Myocyte (in vitro differentiated cells): ENCODE results near the gene RAB17. TPM values are rescaled to one million over a fixed set of nuclear protein-coding genes. Genes with fewer than 3 reads are reported as not detected.

Experiments
- DNase-seq: peaks from one replicate; pipeline ENCODE4 v3.0.0-alpha.2; 2012; ENCODE audit warnings: low read depth
- total RNA-seq: library from RNA; depleted of rRNA; stranded (reverse); fragments of >200 nt; gene quantifications from 2 replicates; pipeline ENCODE4 v1.2.3, GENCODE V29; 2014

The RAB17 gene
- total RNA-seq, 1 donor from 2014 or later, result 5.3 TPM

- DNase-seq, result no peak
Observed at GRCh38 chr2:237581326-237581725, 9.2 kb downstream of the RAB17 start.

DNA sequence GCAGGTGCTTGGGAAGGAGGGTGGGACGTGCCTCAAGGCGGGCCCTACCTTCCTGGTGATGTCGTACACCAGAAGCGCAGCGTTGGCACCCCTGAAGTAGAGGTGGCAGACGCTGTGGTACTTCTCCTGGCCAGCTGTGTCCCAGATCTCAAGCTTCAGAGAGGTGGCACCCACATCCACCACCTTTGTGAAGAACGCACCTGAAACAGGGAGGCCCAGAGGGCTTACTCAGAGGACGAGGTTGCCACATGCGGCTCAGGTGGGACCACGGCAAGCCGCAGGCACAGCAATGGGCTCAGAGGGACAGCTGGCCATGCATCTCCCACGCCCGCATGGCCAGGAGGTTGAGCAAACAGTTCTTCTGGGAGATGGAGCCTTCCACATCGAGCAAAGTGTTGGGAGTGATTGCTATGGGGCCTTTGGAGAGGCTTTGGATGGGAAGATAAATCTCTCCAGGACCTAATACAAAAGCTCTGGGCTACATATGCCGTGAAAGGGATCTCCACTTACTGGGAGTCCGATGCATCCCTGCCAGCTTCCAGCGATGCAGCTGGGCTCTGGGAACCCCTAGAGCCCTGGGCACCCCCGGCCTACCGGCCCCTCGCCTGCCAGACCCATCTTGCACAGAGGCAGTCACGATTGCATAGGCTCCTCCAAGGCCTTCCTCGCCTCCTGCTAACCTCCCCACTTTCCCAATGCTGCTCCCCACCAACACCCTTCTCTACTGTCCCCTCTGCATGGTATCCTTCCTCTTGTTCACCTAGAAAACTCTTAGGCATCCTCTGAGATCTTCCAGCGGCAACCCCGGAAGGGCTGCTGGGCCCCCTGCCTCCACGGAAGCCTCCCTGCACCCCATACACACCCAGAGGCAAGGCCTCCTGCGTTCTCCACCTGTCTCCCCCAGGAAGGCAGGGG, 12.3 kb downstream of the RAB17 start:
- no peak for DNase-seq

DNA sequence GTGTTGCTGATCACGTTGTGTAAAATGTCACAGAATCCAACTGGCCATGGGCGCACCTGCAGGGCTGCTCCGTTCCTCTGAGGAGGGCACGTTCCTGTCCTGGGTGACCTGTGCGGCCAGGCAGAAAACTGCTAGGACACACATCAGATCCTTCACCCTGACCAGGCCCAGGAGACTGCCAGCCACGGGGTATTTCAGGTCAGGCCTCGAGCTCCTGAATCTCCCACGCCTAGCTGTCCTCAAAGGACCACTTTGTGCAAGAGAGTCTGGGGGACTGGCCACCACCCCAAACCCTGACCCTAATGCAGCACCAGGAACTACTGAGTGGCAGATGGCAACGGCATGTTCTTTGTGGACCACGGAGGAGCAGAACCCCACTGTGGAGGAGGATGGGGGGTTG, 13.1 kb downstream of the RAB17 start:
- DNase-seq, result no peak

- no peak for DNase-seq
Observed at GRCh38 chr2:237576974-237577373, 13.6 kb downstream of the RAB17 start.

DNA sequence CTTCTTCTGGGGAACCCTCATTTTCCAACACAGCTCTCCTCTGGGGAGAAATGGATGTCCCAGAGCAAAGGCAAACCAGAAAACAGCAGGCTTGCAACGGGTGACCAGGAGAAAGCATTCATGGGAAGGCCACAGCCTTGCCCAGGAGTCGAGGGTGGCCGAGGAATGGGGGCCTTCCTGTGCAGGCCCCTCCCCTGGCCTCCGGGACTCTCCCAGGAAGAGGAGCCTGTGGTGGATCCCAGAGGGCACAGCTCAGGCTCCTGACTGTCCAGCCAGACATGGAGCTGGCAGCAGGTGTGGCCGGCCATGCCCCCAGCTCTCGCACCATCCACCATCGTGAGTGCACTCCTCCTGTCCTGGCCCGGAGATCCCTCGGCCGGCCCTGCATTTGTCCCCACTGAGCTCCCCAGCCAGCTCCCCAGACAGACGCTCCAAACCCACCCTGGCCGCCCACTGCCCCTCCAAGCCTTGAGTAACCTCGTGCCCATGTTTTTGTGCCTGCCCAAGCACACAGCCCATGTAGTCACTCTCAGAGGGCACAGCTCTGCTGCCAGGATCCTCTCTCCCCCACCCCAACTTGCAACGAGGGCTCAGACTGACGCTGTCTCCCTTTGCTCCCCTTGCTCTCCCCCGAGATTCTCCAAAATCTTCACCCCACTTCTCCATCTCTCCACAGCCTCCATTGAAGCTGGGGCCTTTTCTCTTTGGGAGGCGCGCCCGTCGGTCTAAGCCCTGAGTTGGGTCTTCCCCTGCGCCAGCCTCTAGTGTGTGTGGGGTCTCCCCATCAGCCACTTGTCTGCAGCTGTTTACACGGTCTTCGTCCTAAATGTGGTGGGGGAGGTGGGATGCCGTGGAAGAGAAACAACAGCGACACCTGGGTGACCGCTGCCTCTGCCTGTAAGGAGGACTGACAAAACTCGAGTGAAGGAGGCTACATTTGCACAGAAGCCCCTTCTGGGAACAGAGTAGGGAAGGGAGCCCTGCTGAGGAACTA, 14.4 kb downstream of the RAB17 start:
- no peak for DNase-seq

DNA sequence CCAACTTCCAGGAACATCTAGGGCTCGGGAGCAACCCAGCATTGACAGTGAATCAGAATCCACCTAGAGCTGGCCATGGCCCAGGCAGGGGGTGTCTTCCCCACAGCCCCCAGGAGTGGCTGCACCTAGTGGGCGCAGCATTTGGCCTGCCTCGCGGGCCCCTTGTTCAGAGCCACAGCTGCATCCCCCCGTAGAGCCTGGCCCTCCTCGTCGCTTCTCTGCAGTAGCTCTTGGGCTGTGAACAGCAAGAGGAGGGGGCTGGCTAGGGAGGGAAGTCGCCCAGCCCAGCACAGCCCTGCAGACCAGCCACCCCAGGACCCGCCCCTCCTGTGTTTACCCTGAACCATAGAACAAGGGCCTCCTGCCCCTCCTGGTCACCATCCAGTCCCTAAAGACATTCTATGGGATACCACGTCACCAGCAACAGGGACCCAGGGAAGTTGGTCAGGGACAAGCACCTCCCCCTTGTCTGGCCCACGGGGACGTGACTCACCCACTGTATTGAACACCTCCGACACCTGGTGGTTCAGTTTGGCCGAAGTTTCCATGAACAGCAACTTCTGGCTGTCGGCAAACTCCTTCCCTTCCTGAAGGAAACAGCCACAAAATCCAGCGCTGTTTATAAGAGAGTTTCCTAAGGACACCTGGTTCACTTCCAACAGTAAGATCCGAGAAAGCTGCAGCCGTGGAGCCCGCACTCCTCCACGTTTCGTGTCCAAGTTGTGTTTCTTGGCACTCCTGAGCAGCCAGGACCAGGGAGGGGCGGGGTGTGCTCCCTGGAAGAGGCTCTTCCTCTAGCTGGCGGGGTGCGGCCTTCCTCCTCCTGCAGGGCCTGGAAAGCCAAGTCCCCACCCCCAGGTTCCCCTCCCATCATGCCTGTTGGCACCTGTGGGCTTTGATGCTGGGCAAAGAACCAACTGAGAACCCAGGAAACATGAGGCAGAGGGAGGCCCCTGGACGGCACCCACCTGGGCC, 15.4 kb downstream of the RAB17 start:
- DNase-seq, result no peak

DNA sequence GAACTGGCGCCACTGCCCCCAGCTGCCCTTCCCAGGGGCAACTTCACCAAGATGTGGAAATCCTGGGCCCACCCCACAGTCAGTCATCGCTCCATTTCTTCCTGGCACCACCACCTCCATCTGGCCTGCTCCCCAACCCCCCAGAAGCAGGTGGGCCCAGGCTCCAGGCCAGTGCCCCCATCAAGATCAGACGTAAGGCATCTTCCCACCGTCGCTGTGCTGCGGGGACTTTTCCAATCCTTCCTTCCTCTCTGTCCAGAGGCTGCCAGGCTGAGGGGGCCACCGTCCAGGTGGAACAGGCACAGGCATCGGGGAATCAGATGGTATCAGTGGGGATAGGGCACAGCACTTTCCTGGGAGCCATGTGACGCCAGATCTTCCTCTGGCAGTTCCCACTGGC, 16.1 kb downstream of the RAB17 start:
- DNase-seq, result no peak

GRCh38 chr2:237573721-237574415, 16.7 kb downstream of the RAB17 start:
- DNase-seq, result no peak

DNA sequence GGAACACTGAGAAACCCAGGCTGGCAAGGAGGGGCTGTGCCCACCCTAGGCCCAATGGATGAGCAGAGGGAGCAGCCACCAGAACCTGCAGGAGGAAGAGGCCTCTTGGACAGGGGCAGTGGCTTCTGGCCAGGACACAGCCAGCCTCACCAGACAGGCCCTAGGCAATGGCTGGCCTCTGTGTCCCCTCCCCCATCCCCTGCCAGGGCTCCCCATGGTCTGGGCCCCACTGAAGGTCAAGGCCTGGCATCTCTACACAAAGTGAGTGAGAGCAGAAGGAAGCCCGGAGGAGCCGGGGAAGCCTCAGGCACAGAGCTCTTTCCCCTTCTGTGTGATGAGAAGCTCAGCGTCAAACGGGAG, 17.8 kb downstream of the RAB17 start:
- no peak for DNase-seq

DNA sequence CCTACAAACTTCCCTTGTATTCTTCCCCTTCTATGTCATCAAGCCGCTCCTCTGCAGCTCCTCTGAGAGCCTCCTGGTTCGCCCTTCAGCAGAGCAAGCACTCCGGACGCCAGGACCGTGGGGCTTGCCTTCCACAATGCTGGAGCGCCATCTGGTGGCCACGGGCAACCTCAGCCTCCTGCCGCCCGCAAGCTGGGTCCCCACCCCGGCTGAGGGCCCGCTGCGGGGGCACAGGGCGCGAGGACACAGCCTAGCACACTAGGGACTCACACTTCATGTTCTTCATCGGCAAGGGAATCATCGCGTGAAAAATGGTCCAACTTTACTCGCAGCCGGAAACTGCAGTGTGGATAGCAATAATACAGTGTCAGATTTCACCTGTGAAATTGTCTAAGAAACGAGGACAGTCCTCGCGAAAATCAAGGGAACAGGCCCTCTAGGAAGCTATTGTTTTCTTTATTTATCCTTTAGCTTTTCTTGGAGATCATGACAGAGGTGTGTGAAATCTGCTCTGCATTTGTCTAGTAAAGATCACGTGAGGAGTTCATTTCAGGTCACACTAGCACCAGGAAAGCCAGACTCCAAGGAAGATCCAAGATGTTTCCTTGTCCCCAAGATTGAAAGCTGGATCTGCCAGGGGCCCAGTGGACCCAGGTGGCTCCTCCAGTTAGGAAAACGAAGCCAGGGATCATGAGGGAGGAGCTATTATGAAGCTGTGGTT, 18.4 kb downstream of the RAB17 start:
- DNase-seq, result peak; percentile 88

DNA sequence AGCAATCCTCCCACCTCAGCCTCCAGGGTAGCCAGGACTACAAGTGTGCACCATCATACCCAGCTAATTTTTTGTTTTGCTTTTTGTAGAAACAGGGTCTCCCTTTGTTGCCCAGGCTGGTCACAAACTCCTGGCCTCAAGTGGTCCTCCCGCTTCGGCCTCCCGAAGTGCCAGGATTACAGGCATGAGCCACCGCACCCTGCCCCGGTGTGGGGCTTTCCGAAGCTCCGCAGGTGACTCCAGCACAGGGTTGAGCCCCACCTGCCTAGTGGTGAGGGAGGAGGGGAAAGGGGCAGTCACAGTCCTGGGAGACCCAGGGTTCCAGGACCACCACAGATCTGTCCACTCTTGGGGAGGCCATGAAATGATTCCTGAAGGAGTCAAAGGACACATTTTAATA, 19.0 kb downstream of the RAB17 start:
- DNase-seq, result no peak

DNA sequence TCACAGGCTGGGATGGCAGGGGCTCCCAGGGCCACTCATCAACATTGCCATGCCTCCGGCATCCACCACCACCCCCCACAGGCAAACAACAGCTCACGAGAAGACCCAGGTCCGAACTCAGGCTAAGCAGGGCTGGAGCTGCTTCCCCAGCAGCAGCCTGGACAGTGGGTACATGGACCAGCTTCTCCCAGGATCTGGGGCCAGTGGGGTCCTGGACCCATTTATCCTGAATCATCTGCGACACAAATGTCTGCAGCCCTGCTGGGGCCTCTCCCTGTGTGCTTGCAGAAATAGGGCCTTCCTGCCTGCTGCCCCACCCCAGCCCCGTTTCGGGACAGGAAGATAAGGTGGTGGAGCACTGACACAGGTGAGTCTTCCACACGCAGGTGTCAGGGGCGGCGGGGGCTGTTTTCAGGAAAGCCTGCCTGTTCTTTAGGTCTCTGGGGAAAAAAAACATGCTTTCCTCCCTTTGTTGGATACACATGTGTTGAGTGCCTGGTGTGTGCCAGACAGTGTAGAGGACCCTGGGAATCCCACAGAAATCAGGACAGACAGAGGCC, 19.7 kb downstream of the RAB17 start:
- no peak for DNase-seq

DNA sequence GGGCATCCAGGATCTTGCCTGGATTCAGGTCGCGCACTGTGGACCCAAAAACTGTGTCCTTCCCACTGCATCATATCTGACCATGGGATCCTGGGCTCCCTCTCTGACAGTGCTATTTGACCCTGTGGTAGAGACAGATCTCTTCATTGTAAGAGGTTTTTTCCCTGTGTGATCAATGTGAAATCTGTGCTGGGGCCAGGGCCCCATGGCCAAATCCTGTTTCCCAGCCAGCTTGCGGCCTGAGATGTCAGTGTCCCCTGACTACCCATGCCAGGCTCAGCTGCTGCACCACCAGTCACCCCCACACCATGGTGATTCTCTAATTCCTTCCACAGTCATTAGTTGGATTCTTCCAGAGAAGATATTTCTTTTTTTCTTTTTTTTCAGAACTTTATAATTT, 20.6 kb downstream of the RAB17 start:
- no peak for DNase-seq

DNA sequence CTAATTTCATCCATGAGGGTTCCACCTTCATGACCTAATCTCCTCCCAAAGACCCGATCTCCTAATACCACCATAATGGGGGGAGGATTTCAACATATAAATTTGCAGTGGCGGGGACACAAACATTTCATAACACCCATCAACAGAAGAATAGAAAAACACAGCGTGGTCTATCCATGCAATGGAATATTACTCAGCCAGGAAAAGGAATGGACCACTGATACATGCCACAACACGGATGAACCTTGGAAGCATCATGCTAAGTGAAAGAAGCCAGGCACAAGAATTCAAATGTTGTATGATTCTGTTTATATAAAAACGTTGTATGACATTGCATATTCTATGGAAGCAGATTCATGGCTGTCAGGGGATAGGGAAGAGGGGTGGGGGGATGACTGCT, 21.5 kb downstream of the RAB17 start:
- DNase-seq, result no peak

DNA sequence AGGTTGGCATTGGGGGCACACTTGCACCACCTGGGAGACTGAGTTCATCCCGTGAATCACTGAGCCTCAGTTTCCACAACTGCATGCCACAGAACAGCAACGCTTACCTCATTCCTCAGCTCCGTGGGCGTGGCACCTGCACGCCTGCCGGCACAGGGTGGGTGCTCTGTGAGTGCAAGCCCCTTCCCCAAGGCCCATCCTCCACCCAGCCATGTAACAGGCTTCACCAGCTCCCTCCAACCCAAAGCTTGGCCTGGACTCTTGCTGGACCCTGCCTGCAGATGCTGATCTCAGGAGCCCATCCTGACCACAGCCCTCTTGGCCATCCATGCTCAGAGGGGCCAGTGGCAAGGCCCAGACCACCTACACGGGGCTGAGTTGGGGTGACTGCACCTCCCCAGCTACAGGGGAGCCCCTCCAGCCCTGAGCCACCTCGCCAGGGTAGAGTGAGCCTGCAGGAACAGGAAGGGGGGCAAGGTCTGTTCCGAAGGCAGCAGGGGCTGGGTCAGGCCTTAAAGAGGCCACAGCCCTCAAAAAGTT, 22.3 kb downstream of the RAB17 start:
- DNase-seq, result no peak

- no peak for DNase-seq
Observed at GRCh38 chr2:237567276-237568029, 23.1 kb downstream of the RAB17 start.

DNA sequence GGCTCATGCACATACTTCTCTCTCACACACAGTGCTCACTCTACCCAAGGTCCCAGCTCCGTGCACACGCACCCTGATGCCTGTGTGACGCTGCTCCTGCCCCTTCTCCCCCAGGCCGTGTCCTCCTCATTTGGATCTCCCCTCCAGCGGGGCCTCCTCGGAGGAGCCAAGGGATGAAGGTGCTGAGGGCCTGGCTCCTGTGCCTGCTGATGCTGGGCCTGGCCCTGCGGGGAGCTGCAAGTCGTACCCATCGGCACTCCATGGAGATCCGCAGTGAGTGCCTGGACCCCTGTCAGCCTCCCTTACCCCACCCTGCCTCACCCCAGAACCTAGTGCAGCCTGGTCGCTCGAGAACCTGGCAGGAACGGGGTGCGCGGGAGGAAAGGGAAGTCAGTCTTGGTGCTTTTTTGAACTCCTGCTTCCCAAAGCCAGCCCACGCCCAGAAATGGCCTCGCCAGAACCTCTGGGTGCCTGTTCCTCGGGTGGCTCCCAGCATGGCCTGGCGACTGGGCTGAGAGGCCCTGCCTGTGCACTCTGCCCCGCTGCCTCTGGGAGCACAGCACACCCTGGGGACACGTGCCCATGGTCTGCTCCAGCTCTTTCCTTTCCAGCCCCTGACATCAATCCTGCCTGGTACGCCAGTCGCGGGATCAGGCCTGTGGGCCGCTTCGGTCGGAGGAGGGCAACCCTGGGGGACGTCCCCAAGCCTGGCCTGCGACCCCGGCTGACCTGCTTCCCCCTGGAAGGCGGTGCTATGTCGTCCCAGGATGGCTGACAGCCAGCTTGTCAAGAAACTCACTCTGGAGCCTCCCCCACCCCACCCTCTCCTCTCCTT, 23.9 kb downstream of the RAB17 start, which contains the start of gene PRLH:
Gene PRLH, plus strand, starts transcription at position 174 of the 835 bp plus-strand sequence. Its CDS starts 0 bp downstream, at position 174.
- DNase-seq, result no peak
